T-cell (primary cell): ENCODE results near the gene KAZN. TPM values are rescaled to one million over a fixed set of nuclear protein-coding genes. Genes with fewer than 3 reads are reported as not detected.

Experiments
- ATAC-seq, 4 experiments: fragments of 200-7000 bp in 3 of 4; fragments of 150-1000 bp in 1 of 4; cut with Tn5 transposase; replicated peaks in 1 of 4; 1 replicate in 3 of 4; 2 replicates in 1 of 4; pipeline ENCODE4 v1.10.0; 2021; ENCODE audit warnings: moderate library complexity in 3 of 4, mild to moderate bottlenecking in 2 of 4, moderate number of reproducible peaks in 1 of 4
- CTCF ChIA-PET, 2 donors: fragments of 300-600 bp; sonication (Branson Sonifier 250); formaldehyde crosslinking; loops; one replicate each; lab custom pipeline; 2022; ENCODE audit warnings: antibody characterized with exemption in 2 of 2; lab: Charles Lee
- POLR2A ChIA-PET, 2 donors: fragments of 300-600 bp; sonication (Branson Sonifier 250); formaldehyde crosslinking; loops; one replicate each; lab custom pipeline; 2022; ENCODE audit warnings: antibody characterized with exemption in 2 of 2; lab: Charles Lee
- DNase-seq, 35 experiments: peaks; one replicate each; pipeline versions ENCODE4 v3.0.0 to v3.0.0-alpha.2; 2013 to 2023
- H3K27ac ChIP-seq: one replicate; pipeline ENCODE4 v1.5.1; 2013; ENCODE audit warnings: low read length
- H3K27me3 ChIP-seq, 2 experiments: replicated peaks in 1 of 2; 1 replicate in 1 of 2; 2 replicates in 1 of 2; pipeline versions ENCODE4 v1.6.1 to v1.7.0; 2013; ENCODE audit warnings: low read length in 1 of 2, mixed read lengths in 1 of 2; ENCODE audit not compliant: control insufficient read depth in 2 of 2, insufficient read depth in 2 of 2; ENCODE audit errors: extremely low read depth in 1 of 2
- H3K36me3 ChIP-seq, 2 donors: 1 replicate in 1 of 2; 2 replicates in 1 of 2; pipeline versions ENCODE4 v1.6.1 to v1.7.0; 2013; ENCODE audit warnings: low read length in 1 of 2; ENCODE audit not compliant: control insufficient read depth in 2 of 2, insufficient read depth in 1 of 2; ENCODE audit errors: extremely low read depth in 1 of 2
- H3K4me1 ChIP-seq, 2 experiments: 1 replicate in 1 of 2; 2 replicates in 1 of 2; pipeline versions ENCODE4 v1.6.1 to v1.7.0; 2013; ENCODE audit warnings: low read length in 2 of 2, mixed read lengths in 1 of 2; ENCODE audit not compliant: insufficient read depth in 2 of 2, control insufficient read depth in 1 of 2; ENCODE audit errors: extremely low read depth in 1 of 2
- H3K4me3 ChIP-seq, 2 donors: 1 replicate in 1 of 2; 2 replicates in 1 of 2; pipeline versions ENCODE4 v1.5.1 to v1.7.0; 2013; ENCODE audit warnings: mild to moderate bottlenecking in 2 of 2, low read length in 1 of 2, moderate library complexity in 1 of 2; ENCODE audit not compliant: control insufficient read depth in 1 of 2; ENCODE audit errors: extremely low read depth in 1 of 2
- H3K9me3 ChIP-seq: 2 replicates; pipeline ENCODE4 v1.7.0; 2013
- H3K27ac Mint-ChIP-seq, 2 donors: one replicate each; pipeline ENCODE4 v1.8.0; 2020 to 2021; ENCODE audit warnings: mild to moderate bottlenecking in 2 of 2, mixed read lengths in 2 of 2
- H3K27me3 Mint-ChIP-seq, 2 donors: one replicate each; pipeline ENCODE4 v1.8.0; 2021 to 2022; ENCODE audit warnings: mixed read lengths in 2 of 2
- H3K36me3 Mint-ChIP-seq: one replicate; pipeline ENCODE4 v1.8.0; 2021; ENCODE audit warnings: mixed read lengths
- H3K4me1 Mint-ChIP-seq, 3 donors: one replicate each; pipeline ENCODE4 v1.8.0; 2020 to 2022; ENCODE audit warnings: mixed read lengths in 3 of 3, mild to moderate bottlenecking in 1 of 3
- H3K4me3 Mint-ChIP-seq, 3 donors: one replicate each; pipeline ENCODE4 v1.8.0; 2020 to 2022; ENCODE audit warnings: mild to moderate bottlenecking in 3 of 3, mixed read lengths in 3 of 3, moderate library complexity in 3 of 3
- H3K9me3 Mint-ChIP-seq, 3 donors: one replicate each; pipeline ENCODE4 v1.8.0; 2020 to 2022; ENCODE audit warnings: mixed read lengths in 3 of 3
- WGBS: methylation state at CpG from one replicate; pipeline ENCODE4 v1.1.5; 2013; ENCODE audit warnings: missing lambda C conversion rate; ENCODE audit not compliant: insufficient coverage; 5-methylcytosine and 5-hydroxymethylcytosine counted together
- total RNA-seq, 35 experiments: library from RNA in 6 of 35; stranded (reverse) in 6 of 35; fragments of 120-200 nt in 1 of 35; gene quantifications; one replicate each; pipeline versions ENCODE4 v1.2.1 to v1.2.4 and lab custom pipeline; 2013 to 2026

KAZN gene
- total RNA-seq, 5 donors from 2014 or later (not counting 1 experiment from before 2014, with no cell fraction given) = 0.18 to 0.58 (median 0.30) TPM

DNA sequence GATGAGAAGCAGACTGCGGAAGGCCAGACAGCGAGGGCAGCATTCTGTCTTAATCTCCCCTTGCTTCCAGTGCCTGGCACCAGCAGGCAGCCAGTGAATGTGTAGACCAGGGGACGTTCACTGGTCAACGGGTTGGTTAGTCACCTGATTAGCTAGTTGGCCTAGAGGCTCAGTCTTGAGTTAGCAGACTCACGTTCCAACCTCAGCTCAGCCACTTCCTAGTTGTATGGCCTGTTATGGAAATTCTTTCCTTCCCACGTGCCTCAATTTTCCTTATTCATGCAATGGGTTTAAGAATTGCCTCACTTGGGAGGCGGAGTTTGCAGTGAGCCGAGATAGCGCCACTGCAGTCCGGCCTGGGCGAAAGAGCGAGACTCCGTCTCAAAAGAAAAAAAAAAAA, 305.4 kb downstream of the KAZN start:
- peaks cover 18 to 19% of the 10 kb centered on the region in 2 donors for H3K27me3 Mint-ChIP-seq
- POLR2A ChIA-PET = no interaction called here
- no peaks in the 10 kb centered on the region for H3K9me3 Mint-ChIP-seq
- CTCF ChIA-PET = interaction anchor here in 1 of 2 donors (0.6 kb wide), 1 partner anchor 164 kb away, joined by 3 read pairs; no protein-coding TSS in a partner anchor
- Histone ChIP-seq H3K27me3 (peaks cover 0 to 3% of the 10 kb centered on the region in 2 experiments), H3K4me3 (no peak overlapping the region), H3K27ac (no peak overlapping the region), H3K36me3 (no peaks in the 10 kb centered on the region), H3K9me3 (no peaks in the 10 kb centered on the region), H3K4me1 (no peaks in the 10 kb centered on the region)
- no peaks in the 10 kb centered on the region for H3K4me1 Mint-ChIP-seq
- 98% methylated on average over 6 of the region's 13 CpGs for WGBS
- no peaks in the 10 kb centered on the region for H3K36me3 Mint-ChIP-seq
- H3K27ac Mint-ChIP-seq = no peak overlapping the region
- no peak for DNase-seq
- H3K4me3 Mint-ChIP-seq = no peak overlapping the region
- no peak for ATAC-seq

DNA sequence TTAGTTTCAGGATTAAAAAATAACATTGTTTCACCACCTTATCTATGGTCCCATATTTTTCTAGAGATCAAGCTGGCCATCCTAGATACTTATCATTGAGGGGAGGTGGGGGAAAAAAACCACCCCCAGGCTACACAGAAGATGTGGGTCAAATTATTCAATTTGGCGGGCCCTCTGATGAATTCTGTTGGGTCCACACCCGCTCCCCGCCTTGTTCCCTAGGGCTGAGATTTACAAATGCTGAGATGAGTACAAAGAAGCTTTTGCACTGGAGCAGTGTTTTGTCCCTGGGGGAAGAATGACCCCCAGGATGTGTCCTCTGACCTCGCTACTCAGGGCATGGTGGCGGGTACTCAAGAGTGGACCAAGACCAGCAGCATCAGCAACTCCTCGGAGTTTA, 308.2 kb downstream of the KAZN start:
- Histone ChIP-seq H3K36me3 (no peaks in the 10 kb centered on the region), H3K4me3 (no peak overlapping the region), H3K9me3 (no peaks in the 10 kb centered on the region), H3K4me1 (no peaks in the 10 kb centered on the region), H3K27ac (no peak overlapping the region), H3K27me3 (no peaks in the 10 kb centered on the region)
- ATAC-seq (no peak), DNase-seq (no peak)
- Mint-ChIP-seq H3K9me3 (no peaks in the 10 kb centered on the region), H3K4me3 (no peak overlapping the region), H3K4me1 (no peaks in the 10 kb centered on the region), H3K27me3 (peaks cover 5 to 10% of the 10 kb centered on the region in 2 donors), H3K27ac (no peak overlapping the region), H3K36me3 (no peaks in the 10 kb centered on the region)
- POLR2A ChIA-PET = no interaction called here
- CTCF ChIA-PET = no interaction called here
- 92% methylated on average over 6 of the region's 6 CpGs for WGBS

DNA sequence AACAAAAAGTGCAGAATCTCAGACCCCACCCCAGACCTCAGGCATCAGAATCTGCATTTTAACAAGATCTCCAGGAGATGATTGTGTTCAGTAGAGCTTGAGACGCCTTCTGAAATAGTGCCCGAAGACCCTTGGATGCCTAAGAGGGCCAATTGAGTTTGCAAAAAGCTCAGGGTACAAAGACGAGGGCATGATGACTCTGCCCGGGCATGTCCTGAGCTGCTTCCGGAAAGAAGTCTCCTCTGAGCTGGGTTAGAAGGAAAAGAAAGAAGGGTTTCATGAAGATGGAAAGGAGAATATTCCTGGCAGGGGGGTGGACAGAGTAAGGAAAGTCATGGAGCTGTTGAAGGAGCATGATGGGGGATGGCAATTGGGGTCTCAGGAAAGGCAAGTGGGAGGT, 308.9 kb downstream of the KAZN start:
- H3K4me3 Mint-ChIP-seq = no peak overlapping the region
- Histone ChIP-seq H3K4me3 (no peak overlapping the region), H3K9me3 (no peaks in the 10 kb centered on the region), H3K4me1 (no peaks in the 10 kb centered on the region), H3K27me3 (no peaks in the 10 kb centered on the region), H3K36me3 (no peaks in the 10 kb centered on the region), H3K27ac (no peak overlapping the region)
- no peaks in the 10 kb centered on the region for H3K4me1 Mint-ChIP-seq
- ChIA-PET CTCF (no interaction called here), POLR2A (no interaction called here)
- peaks cover 3 to 10% of the 10 kb centered on the region in 2 donors for H3K27me3 Mint-ChIP-seq
- H3K36me3 Mint-ChIP-seq = no peaks in the 10 kb centered on the region
- ATAC-seq (no peak), DNase-seq (no peak)
- no peak overlapping the region for H3K27ac Mint-ChIP-seq
- no peaks in the 10 kb centered on the region for H3K9me3 Mint-ChIP-seq
- 89% methylated on average over 5 of the region's 5 CpGs for WGBS

GRCh38 chr1:14909273-14909672, 310.8 kb downstream of the KAZN start:
- no peaks in the 10 kb centered on the region for H3K36me3 Mint-ChIP-seq
- no peak overlapping the region for H3K4me3 Mint-ChIP-seq
- no peaks in the 10 kb centered on the region for H3K9me3 Mint-ChIP-seq
- Histone ChIP-seq H3K27me3 (peaks cover 0 to 2% of the 10 kb centered on the region in 2 experiments), H3K4me1 (no peaks in the 10 kb centered on the region), H3K27ac (no peak overlapping the region), H3K9me3 (no peaks in the 10 kb centered on the region), H3K36me3 (no peaks in the 10 kb centered on the region), H3K4me3 (no peak overlapping the region)
- H3K27ac Mint-ChIP-seq = no peak overlapping the region
- no peaks in the 10 kb centered on the region for H3K4me1 Mint-ChIP-seq
- peaks cover 3 to 10% of the 10 kb centered on the region in 2 donors for H3K27me3 Mint-ChIP-seq
- WGBS = 83% methylated on average over 5 of the region's 5 CpGs
- no peak for ATAC-seq
- DNase-seq = no peak
- POLR2A ChIA-PET = no interaction called here
- CTCF ChIA-PET = interaction anchor here in 1 of 2 donors (0.6 kb wide), 1 partner anchor 10 kb away, joined by 3 read pairs; no protein-coding TSS in a partner anchor

DNA sequence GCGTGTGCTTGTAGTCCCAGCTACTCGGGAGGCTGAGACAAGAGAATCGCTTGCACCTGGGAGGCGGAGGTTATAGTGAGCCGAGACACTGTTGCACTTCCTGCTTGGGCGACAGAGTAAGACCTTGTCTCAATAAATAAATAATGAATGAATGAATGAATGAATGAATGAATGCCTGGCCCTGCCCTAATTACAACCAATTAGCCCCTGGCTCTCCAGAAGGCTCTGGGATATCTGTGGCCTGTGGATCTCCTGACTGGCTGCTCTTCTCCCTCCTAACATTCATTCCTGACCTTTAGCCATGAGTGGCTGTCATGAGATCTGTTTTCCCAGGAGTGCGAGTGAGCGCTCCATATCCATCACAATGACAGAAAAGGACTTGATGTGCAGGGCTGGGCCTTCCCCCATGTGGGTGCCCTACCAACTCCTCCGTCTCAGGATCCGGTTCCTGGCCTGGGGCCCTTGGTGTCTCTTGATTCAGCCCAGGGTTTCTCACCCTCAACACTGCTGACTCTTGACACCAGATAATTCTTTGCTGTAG, 311.5 kb downstream of the KAZN start:
- no peaks in the 10 kb centered on the region for H3K9me3 ChIP-seq
- Mint-ChIP-seq H3K36me3 (no peaks in the 10 kb centered on the region), H3K27ac (no peak overlapping the region)

GRCh38 chr1:14910984-14911721, 312.7 kb downstream of the KAZN start:
- ATAC-seq = no peak
- H3K9me3 Mint-ChIP-seq = no peaks in the 10 kb centered on the region
- 80% methylated on average over 11 of the region's 12 CpGs for WGBS

More for the DNA sequence above, 311.5 kb downstream of the KAZN start:
- Mint-ChIP-seq H3K27me3 (peaks cover 3 to 10% of the 10 kb centered on the region in 2 donors), H3K4me3 (no peak overlapping the region), H3K4me1 (no peaks in the 10 kb centered on the region), H3K9me3 (no peaks in the 10 kb centered on the region)
- ChIA-PET POLR2A (no interaction called here), CTCF (no interaction called here)
- DNase-seq (no peak), ATAC-seq (no peak)
- Histone ChIP-seq H3K27ac (no peak overlapping the region), H3K36me3 (no peaks in the 10 kb centered on the region), H3K4me3 (no peak overlapping the region), H3K4me1 (no peaks in the 10 kb centered on the region), H3K27me3 (peaks cover 0 to 2% of the 10 kb centered on the region in 2 experiments)
- 93% methylated on average over 3 of the region's 10 CpGs for WGBS

More at GRCh38 chr1:14910984-14911721, 312.7 kb downstream of the KAZN start:
- Mint-ChIP-seq H3K27ac (no peak overlapping the region), H3K27me3 (peaks cover 3 to 10% of the 10 kb centered on the region in 2 donors), H3K36me3 (no peaks in the 10 kb centered on the region), H3K4me3 (no peak overlapping the region), H3K4me1 (no peaks in the 10 kb centered on the region)
- ChIA-PET POLR2A (no interaction called here), CTCF (no interaction called here)
- Histone ChIP-seq H3K4me3 (no peak overlapping the region), H3K4me1 (no peaks in the 10 kb centered on the region), H3K36me3 (no peaks in the 10 kb centered on the region), H3K27ac (no peak overlapping the region), H3K9me3 (no peaks in the 10 kb centered on the region), H3K27me3 (peaks cover 0 to 9% of the 10 kb centered on the region in 2 experiments)
- DNase-seq = no peak
